Endothelial cell of umbilical vein (primary cell): ENCODE data around the gene FIGNL2.

Experiments
- EZH2 ChIP-seq: IDR thresholded peaks from 2 replicates; pipeline ENCODE4 v1.6.1; 2012; ENCODE audit warnings: borderline replicate concordance, low read depth, mild to moderate bottlenecking, moderate library complexity, low read length, inconsistent platforms; ENCODE audit not compliant: severe bottlenecking
- GATA2 ChIP-seq: IDR thresholded peaks from 2 replicates; pipeline ENCODE4 v1.7.0; 2011; ENCODE audit warnings: low read depth, mild to moderate bottlenecking, moderate library complexity, mixed read lengths, low read length; ENCODE audit not compliant: insufficient read length, insufficient read depth
- JUN ChIP-seq: IDR thresholded peaks from 2 replicates; pipeline ENCODE4 v1.6.1; 2011; ENCODE audit warnings: borderline replicate concordance, low read depth; ENCODE audit not compliant: insufficient read length, insufficient read depth
- MYC ChIP-seq: IDR thresholded peaks from one replicate; pipeline ENCODE4 v1.6.1; 2011; ENCODE audit warnings: mild to moderate bottlenecking, low read depth, low read length
- POLR2A ChIP-seq: IDR thresholded peaks from 2 replicates; pipeline ENCODE4 v1.6.1; 2012; ENCODE audit warnings: low read depth, mild to moderate bottlenecking, control low read depth, low read length
- POLR2AphosphoS5 ChIP-seq: IDR thresholded peaks from 2 replicates; pipeline ENCODE4 v1.6.1; 2012; ENCODE audit warnings: low read depth, mild to moderate bottlenecking, control low read depth, low read length, moderate library complexity; ENCODE audit not compliant: insufficient read depth
- TF ChIP-seq, protein P1 (sequence below), 2 donors: IDR thresholded peaks; 1 replicate in 1 of 2; 2 replicates in 1 of 2; pipeline ENCODE4 v1.5.1; 2011; ENCODE audit warnings: low read length in 2 of 2, mild to moderate bottlenecking in 2 of 2, moderate library complexity in 2 of 2, control low read depth in 1 of 2, inconsistent platforms in 1 of 2, low read depth in 1 of 2; ENCODE audit not compliant: insufficient read depth in 1 of 2; ENCODE audit errors: extremely low read depth in 1 of 2
- TF ChIP-seq, protein P2 (sequence below): IDR thresholded peaks from 2 replicates; pipeline ENCODE4 v1.6.1; 2011; ENCODE audit not compliant: insufficient read depth, insufficient read length

DNA sequence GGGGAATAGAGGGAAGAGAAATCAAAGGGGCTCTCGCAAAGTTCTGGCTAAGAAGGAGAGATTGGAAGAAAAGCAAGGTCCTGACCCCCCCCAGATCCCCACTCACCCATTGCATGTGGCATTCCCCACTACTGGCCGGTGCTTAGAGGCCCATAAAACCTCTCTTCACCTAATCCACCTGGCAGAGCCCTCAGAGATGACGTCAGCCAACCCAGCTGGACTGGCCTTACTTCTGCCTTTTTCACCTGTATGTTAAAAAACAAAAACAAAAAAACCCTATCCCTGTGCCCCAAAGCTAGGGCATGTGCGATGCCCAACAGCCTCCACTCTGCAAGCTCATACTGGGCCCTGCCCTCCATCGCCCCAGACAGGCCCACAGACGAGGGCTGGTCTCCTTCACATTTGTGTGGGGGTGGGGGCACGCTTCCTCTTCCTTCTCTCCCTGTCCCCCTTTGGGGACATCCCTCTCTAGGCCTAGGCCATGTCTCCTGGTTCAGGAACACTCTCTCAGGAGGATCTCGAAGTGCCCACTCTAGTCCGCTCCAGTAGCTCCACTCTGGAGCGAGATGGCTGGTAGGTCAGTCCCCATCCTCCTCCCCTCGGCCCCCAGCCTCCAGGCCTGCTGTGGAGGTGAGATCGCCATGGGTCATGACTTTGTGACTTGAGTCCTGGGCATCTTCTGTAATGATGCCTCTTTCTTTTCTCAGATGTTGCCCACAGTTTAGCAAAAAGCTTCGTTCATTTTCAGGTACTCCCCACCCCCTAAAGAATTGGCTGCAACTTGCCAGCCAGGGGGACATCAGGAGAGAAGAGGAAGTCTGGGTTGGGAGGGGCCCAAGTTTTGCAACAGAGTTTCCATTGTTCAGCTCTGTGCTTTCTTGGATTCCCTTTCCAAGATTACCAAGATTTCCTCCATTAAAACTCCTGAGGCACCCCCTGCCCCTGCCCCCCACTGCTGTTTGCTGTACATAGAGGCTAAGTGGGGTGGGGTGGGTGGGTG is 37.0 kb downstream of the FIGNL2 start:
- TF ChIP-seq, protein P1, sequence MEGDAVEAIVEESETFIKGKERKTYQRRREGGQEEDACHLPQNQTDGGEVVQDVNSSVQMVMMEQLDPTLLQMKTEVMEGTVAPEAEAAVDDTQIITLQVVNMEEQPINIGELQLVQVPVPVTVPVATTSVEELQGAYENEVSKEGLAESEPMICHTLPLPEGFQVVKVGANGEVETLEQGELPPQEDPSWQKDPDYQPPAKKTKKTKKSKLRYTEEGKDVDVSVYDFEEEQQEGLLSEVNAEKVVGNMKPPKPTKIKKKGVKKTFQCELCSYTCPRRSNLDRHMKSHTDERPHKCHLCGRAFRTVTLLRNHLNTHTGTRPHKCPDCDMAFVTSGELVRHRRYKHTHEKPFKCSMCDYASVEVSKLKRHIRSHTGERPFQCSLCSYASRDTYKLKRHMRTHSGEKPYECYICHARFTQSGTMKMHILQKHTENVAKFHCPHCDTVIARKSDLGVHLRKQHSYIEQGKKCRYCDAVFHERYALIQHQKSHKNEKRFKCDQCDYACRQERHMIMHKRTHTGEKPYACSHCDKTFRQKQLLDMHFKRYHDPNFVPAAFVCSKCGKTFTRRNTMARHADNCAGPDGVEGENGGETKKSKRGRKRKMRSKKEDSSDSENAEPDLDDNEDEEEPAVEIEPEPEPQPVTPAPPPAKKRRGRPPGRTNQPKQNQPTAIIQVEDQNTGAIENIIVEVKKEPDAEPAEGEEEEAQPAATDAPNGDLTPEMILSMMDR (IDR thresholded peaks at IDR 0.05; ENCODE audit: extremely low read depth in 1 of 2, insufficient read depth in 1 of 2, low read depth in 1 of 2, low read length in 2 of 2) = no peak
- TF ChIP-seq POLR2A = no peak
- TF ChIP-seq, protein P2, sequence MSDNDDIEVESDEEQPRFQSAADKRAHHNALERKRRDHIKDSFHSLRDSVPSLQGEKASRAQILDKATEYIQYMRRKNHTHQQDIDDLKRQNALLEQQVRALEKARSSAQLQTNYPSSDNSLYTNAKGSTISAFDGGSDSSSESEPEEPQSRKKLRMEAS = no peak
- TF ChIP-seq GATA2 = no peak
- TF ChIP-seq MYC = no peak
- TF ChIP-seq POLR2AphosphoS5 = no peak
- TF ChIP-seq EZH2 = no peak
- TF ChIP-seq JUN = no peak
